ENCODE data around the gene CYGB.

Gene CYGB

GRCh38 chr17:76478730-76479514 lies 58.6 kb downstream of the CYGB start:
- no peak for DNase-seq (ENCODE audit: low read depth)

DNA sequence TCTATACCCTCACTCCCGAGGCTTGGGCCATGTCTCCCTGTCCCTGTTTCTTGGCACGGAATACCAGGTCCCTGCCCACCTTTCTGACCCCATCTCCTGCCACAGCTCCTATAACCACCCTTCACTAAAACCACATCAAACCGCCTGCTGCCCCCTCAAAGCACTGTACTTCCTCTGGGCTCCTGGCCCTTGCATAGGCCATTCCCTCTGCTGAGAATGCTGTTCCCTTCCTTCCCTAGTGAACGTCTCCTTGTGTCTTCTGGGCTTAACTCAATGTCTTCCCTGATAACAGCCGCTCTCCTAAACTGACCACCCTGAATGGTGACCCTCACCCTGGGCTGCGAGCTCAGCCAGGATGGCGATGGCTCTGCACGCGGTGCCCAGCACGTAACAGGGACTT lies 59.4 kb downstream of the CYGB start:
- DNase-seq (ENCODE audit: low read depth): no peak

DNA sequence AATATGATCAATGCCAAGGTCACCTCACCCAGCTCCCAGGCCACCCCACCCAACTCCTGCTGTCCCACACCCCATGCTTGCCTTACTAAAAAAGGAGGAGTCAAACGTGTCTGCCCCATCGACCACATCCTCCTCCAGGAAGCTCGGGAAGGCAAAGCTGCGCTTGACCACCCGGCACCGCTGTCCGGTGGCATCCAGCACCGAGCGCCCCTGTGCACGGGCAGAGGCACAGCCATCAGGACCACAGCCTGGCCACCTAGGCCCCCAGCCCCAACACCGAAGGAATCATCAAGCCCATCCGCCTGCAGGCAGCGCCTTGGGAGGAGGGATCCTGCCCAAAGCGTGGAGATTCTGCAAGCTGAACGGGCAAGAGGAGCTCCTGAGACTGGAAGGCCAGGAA lies 59.9 kb downstream of the CYGB start:
- DNase-seq (ENCODE audit: low read depth): no peak
